Measurements from ENCODE around the gene ALDH1B1.

The ALDH1B1 gene

GRCh38 chr9:38423973-38424843 lies 31.7 kb downstream of the ALDH1B1 start, which contains the start of gene IGFBPL1:
TSS of gene IGFBPL1 (minus strand) at chr9:38424454. CDS start at chr9:38424424, 30 bp downstream.
- Histone ChIP-seq H3K4me3 (ENCODE audit: insufficient read depth, low read length, poor library complexity, severe bottlenecking) (no peak within 1 kb of the TSS), H3K9me3 (ENCODE audit: insufficient read depth, low read length) (no peaks in the 10 kb centered on the region), H3K9me2 (replicated peaks; ENCODE audit: insufficient read depth, low read length) (no peaks in the 10 kb centered on the region), H3K79me2 (ENCODE audit: insufficient read depth, low read length) (no peaks in the 10 kb centered on the region), H4K20me1 (ENCODE audit: low read depth, low read length) (no peaks in the 10 kb centered on the region), H3F3A (ENCODE audit: insufficient read depth) (no peaks in the 10 kb centered on the region), H3K27me3 (ENCODE audit: low read length) (no peaks in the 10 kb centered on the region), H3K4me2 (ENCODE audit: low read depth, low read length, poor library complexity, severe bottlenecking) (no peak within 1 kb of the TSS), H2AFZ (ENCODE audit: low read depth, low read length, severe bottlenecking) (no peak within 1 kb of the TSS), H3K9ac (ENCODE audit: low read length) (no peak within 1 kb of the TSS), H3K36me3 (ENCODE audit: low read length) (no peaks in the 10 kb centered on the region), H3K27ac (ENCODE audit: low read depth, low read length) (no peak within 1 kb of the TSS)
- no peak for TF ChIP-seq EZH2phosphoT487 (conservative IDR thresholded peaks at IDR 0.05; ENCODE audit: low read length)
- no peak for TF ChIP-seq CTCF (IDR thresholded peaks at IDR 0.05; ENCODE audit: insufficient read depth, low read length, poor library complexity, severe bottlenecking)

GRCh38 chr9:38424918-38425317 lies 32.4 kb downstream of the ALDH1B1 start:
- H3K27me3 ChIP-seq (ENCODE audit: low read length) = no peaks in the 10 kb centered on the region
- H4K20me1 ChIP-seq (ENCODE audit: low read depth, low read length) = no peaks in the 10 kb centered on the region
- H3K4me2 ChIP-seq (ENCODE audit: low read depth, low read length, poor library complexity, severe bottlenecking) = no peak overlapping the region
- no peaks in the 10 kb centered on the region for H3K9me3 ChIP-seq (ENCODE audit: insufficient read depth, low read length)
- no peaks in the 10 kb centered on the region for H3F3A ChIP-seq (ENCODE audit: insufficient read depth)
- no peaks in the 10 kb centered on the region for H3K79me2 ChIP-seq (ENCODE audit: insufficient read depth, low read length)
- no peaks in the 10 kb centered on the region for H3K9me2 ChIP-seq (replicated peaks; ENCODE audit: insufficient read depth, low read length)
- no peak for TF ChIP-seq EZH2phosphoT487 (conservative IDR thresholded peaks at IDR 0.05; ENCODE audit: low read length)
- TF ChIP-seq CTCF (IDR thresholded peaks at IDR 0.05; ENCODE audit: insufficient read depth, low read length, poor library complexity, severe bottlenecking) = no peak
- H3K9ac ChIP-seq (ENCODE audit: low read length) = no peak overlapping the region
- no peak overlapping the region for H3K4me3 ChIP-seq (ENCODE audit: insufficient read depth, low read length, poor library complexity, severe bottlenecking)
- no peaks in the 10 kb centered on the region for H3K36me3 ChIP-seq (ENCODE audit: low read length)
- no peak overlapping the region for H3K27ac ChIP-seq (ENCODE audit: low read depth, low read length)
- H2AFZ ChIP-seq (ENCODE audit: low read depth, low read length, severe bottlenecking) = no peak overlapping the region

GRCh38 chr9:38428062-38428461 lies 35.6 kb downstream of the ALDH1B1 start:
- H2AFZ ChIP-seq (ENCODE audit: low read depth, low read length, severe bottlenecking) = no peak overlapping the region
- H3K9me2 ChIP-seq (replicated peaks; ENCODE audit: insufficient read depth, low read length) = no peaks in the 10 kb centered on the region
- H3K9ac ChIP-seq (ENCODE audit: low read length) = no peak overlapping the region
- no peaks in the 10 kb centered on the region for H3K79me2 ChIP-seq (ENCODE audit: insufficient read depth, low read length)
- H3K9me3 ChIP-seq (ENCODE audit: insufficient read depth, low read length) = no peaks in the 10 kb centered on the region
- no peak overlapping the region for H3K27ac ChIP-seq (ENCODE audit: low read depth, low read length)
- H4K20me1 ChIP-seq (ENCODE audit: low read depth, low read length) = no peaks in the 10 kb centered on the region
- H3K4me2 ChIP-seq (ENCODE audit: low read depth, low read length, poor library complexity, severe bottlenecking) = no peak overlapping the region
- no peaks in the 10 kb centered on the region for H3K36me3 ChIP-seq (ENCODE audit: low read length)
- H3K4me3 ChIP-seq (ENCODE audit: insufficient read depth, low read length, poor library complexity, severe bottlenecking) = no peak overlapping the region
- TF ChIP-seq EZH2phosphoT487 (conservative IDR thresholded peaks at IDR 0.05; ENCODE audit: low read length) = no peak
- TF ChIP-seq CTCF (IDR thresholded peaks at IDR 0.05; ENCODE audit: insufficient read depth, low read length, poor library complexity, severe bottlenecking) = no peak
- no peaks in the 10 kb centered on the region for H3K27me3 ChIP-seq (ENCODE audit: low read length)
- H3F3A ChIP-seq (ENCODE audit: insufficient read depth) = no peaks in the 10 kb centered on the region

Measured in SU-DHL-6 (cell line).